Mesendoderm (in vitro differentiated cells): ENCODE data around the gene ARHGAP26.

ENCODE experiments used
- DNase-seq: peaks from one replicate; pipeline ENCODE4 v3.0.0; 2013
- H2AK5ac ChIP-seq: 2 replicates; pipeline ENCODE4 v1.6.1; 2013; ENCODE audit warnings: low read length, inconsistent platforms
- H2BK120ac ChIP-seq: 2 replicates; pipeline ENCODE4 v1.6.1; 2013; ENCODE audit warnings: low read depth, mild to moderate bottlenecking, low read length, moderate library complexity, mixed read lengths
- H2BK15ac ChIP-seq: replicated peaks from 2 replicates; pipeline ENCODE4 v1.6.1; 2013; ENCODE audit warnings: low read depth, mild to moderate bottlenecking, moderate library complexity
- H2BK5ac ChIP-seq: 2 replicates; pipeline ENCODE4 v1.6.1; 2013; ENCODE audit warnings: low read length, inconsistent platforms
- H3K18ac ChIP-seq: 2 replicates; pipeline ENCODE4 v1.6.1; 2013; ENCODE audit warnings: mild to moderate bottlenecking, low read length, mixed read lengths
- H3K23ac ChIP-seq: one replicate; pipeline ENCODE4 v1.6.1; 2013; ENCODE audit warnings: low read length
- H3K27ac ChIP-seq: 2 replicates; pipeline ENCODE4 v1.5.1; 2013; ENCODE audit warnings: low read depth, mild to moderate bottlenecking, inconsistent platforms, low read length, moderate library complexity
- H3K27me3 ChIP-seq: 2 replicates; pipeline ENCODE4 v1.6.1; 2013; ENCODE audit warnings: low read length, control low read depth, mild to moderate bottlenecking, inconsistent platforms; ENCODE audit not compliant: insufficient read depth, poor library complexity
- H3K36me3 ChIP-seq: 2 replicates; pipeline ENCODE4 v1.6.1; 2013; ENCODE audit warnings: low read length, inconsistent platforms; ENCODE audit not compliant: control insufficient read depth, insufficient read depth
- H3K4ac ChIP-seq: one replicate; pipeline ENCODE4 v1.6.1; 2013; ENCODE audit warnings: low read depth, mild to moderate bottlenecking, low read length, moderate library complexity
- H3K4me1 ChIP-seq: 2 replicates; pipeline ENCODE4 v1.6.1; 2013; ENCODE audit warnings: low read depth, low read length, inconsistent platforms; ENCODE audit not compliant: control insufficient read depth
- H3K4me2 ChIP-seq: 2 replicates; pipeline ENCODE4 v1.6.1; 2013; ENCODE audit warnings: low read length
- H3K4me3 ChIP-seq: 2 replicates; pipeline ENCODE4 v1.5.1; 2013; ENCODE audit warnings: mild to moderate bottlenecking, low read length
- H3K56ac ChIP-seq: one replicate; pipeline ENCODE4 v1.6.1; 2013; ENCODE audit warnings: low read length
- H3K79me1 ChIP-seq: 2 replicates; pipeline ENCODE4 v1.6.1; 2013; ENCODE audit warnings: low read length, inconsistent platforms
- H3K79me2 ChIP-seq: 2 replicates; pipeline ENCODE4 v1.6.1; 2013; ENCODE audit warnings: mild to moderate bottlenecking, low read length; ENCODE audit not compliant: control insufficient read depth, insufficient read depth
- H3K9ac ChIP-seq: 2 replicates; pipeline ENCODE4 v1.6.1; 2013; ENCODE audit warnings: low read length, inconsistent platforms
- H4K5ac ChIP-seq: one replicate; pipeline ENCODE4 v1.6.1; 2013; ENCODE audit warnings: low read length
- H4K8ac ChIP-seq: one replicate; pipeline ENCODE4 v1.6.1; 2013; ENCODE audit warnings: low read depth, mild to moderate bottlenecking, control low read depth, low read length, moderate library complexity
- WGBS: extraction: QIAGEN DNeasy Blood & Tissue Kit; methylation state at CpG from one replicate; pipeline ENCODE4 v1.1.7; 2013; ENCODE audit warnings: low lambda C conversion rate, missing lambda C conversion rate; ENCODE audit not compliant: insufficient coverage; ENCODE audit errors: extremely low coverage; 5-methylcytosine and 5-hydroxymethylcytosine counted together

ARHGAP26 gene

GRCh38 chr5:142725231-142726187 lies 44.7 kb upstream of the ARHGAP26 start:
- no peak overlapping the region for H3K4me3 ChIP-seq
- no peak overlapping the region for H3K4me2 ChIP-seq
- H3K79me2 ChIP-seq: no peaks in the 10 kb centered on the region
- no peak overlapping the region for H4K8ac ChIP-seq
- no peak overlapping the region for H3K23ac ChIP-seq
- DNase-seq: no peak
- H2AK5ac ChIP-seq: no peak overlapping the region
- no peaks in the 10 kb centered on the region for H3K27me3 ChIP-seq
- WGBS: no CpG with 5 or more reads among the region's 4 CpGs
- H3K4me1 ChIP-seq: no peaks in the 10 kb centered on the region
- H3K4ac ChIP-seq: no peak overlapping the region
- H3K9ac ChIP-seq: no peak overlapping the region
- no peak overlapping the region for H2BK5ac ChIP-seq
- H2BK15ac ChIP-seq: no peak overlapping the region
- no peak overlapping the region for H3K18ac ChIP-seq
- no peak overlapping the region for H3K27ac ChIP-seq
- no peak overlapping the region for H3K56ac ChIP-seq
- H3K36me3 ChIP-seq: no peaks in the 10 kb centered on the region
- H3K79me1 ChIP-seq: no peaks in the 10 kb centered on the region
- no peak overlapping the region for H4K5ac ChIP-seq
- no peak overlapping the region for H2BK120ac ChIP-seq

- no peaks in the 10 kb centered on the region for H3K36me3 ChIP-seq
- H2BK120ac ChIP-seq: no peak overlapping the region
- WGBS: no CpG with 5 or more reads among the region's 2 CpGs
- H3K79me2 ChIP-seq: no peaks in the 10 kb centered on the region
- no peak overlapping the region for H2AK5ac ChIP-seq
- DNase-seq: peak; percentile 40
- H3K4me3 ChIP-seq: no peak overlapping the region
- no peaks in the 10 kb centered on the region for H3K27me3 ChIP-seq
- H3K9ac ChIP-seq: no peak overlapping the region
- H3K18ac ChIP-seq: no peak overlapping the region
- no peak overlapping the region for H3K23ac ChIP-seq
- no peak overlapping the region for H3K56ac ChIP-seq
- H4K5ac ChIP-seq: no peak overlapping the region
- H4K8ac ChIP-seq: no peak overlapping the region
- H3K27ac ChIP-seq: no peak overlapping the region
- H3K4me1 ChIP-seq: no peaks in the 10 kb centered on the region
- H2BK5ac ChIP-seq: no peak overlapping the region
- no peaks in the 10 kb centered on the region for H3K79me1 ChIP-seq
- no peak overlapping the region for H2BK15ac ChIP-seq
- no peak overlapping the region for H3K4me2 ChIP-seq
- no peak overlapping the region for H3K4ac ChIP-seq
Measured at GRCh38 chr5:142726188-142726731, 43.9 kb upstream of the ARHGAP26 start.

GRCh38 chr5:142727735-142728047 lies 42.5 kb upstream of the ARHGAP26 start:
- H3K4me1 ChIP-seq: no peaks in the 10 kb centered on the region
- no peak overlapping the region for H3K27ac ChIP-seq

GRCh38 chr5:142735323-142736246 lies 34.6 kb upstream of the ARHGAP26 start:
- Histone ChIP-seq H4K5ac (no peak overlapping the region), H3K79me1 (no peaks in the 10 kb centered on the region), H3K4me1 (peaks cover 5% of the 10 kb centered on the region), H3K79me2 (no peaks in the 10 kb centered on the region), H4K8ac (no peak overlapping the region), H2BK120ac (no peak overlapping the region), H3K36me3 (no peaks in the 10 kb centered on the region), H2BK15ac (no peak overlapping the region), H2BK5ac (no peak overlapping the region), H3K56ac (peak overlapping the region; percentile 27), H3K4me2 (no peak overlapping the region), H3K23ac (no peak overlapping the region), H3K18ac (no peak overlapping the region), H3K4me3 (no peak overlapping the region), H2AK5ac (no peak overlapping the region), H3K27me3 (no peaks in the 10 kb centered on the region), H3K4ac (no peak overlapping the region), H3K9ac (no peak overlapping the region), H3K27ac (no peak overlapping the region)
- no CpG with 5 or more reads among the region's 8 CpGs for WGBS
- DNase-seq: no peak

More at GRCh38 chr5:142727735-142728047, 42.5 kb upstream of the ARHGAP26 start:
- WGBS: no CpG with 5 or more reads among the region's 2 CpGs
- DNase-seq: no peak
- Histone ChIP-seq H3K4me3 (no peak overlapping the region), H3K18ac (no peak overlapping the region), H2BK120ac (no peak overlapping the region), H3K79me2 (no peaks in the 10 kb centered on the region), H3K4ac (no peak overlapping the region), H2AK5ac (no peak overlapping the region), H3K9ac (no peak overlapping the region), H2BK5ac (no peak overlapping the region), H4K8ac (no peak overlapping the region), H3K23ac (no peak overlapping the region), H3K56ac (no peak overlapping the region), H3K79me1 (no peaks in the 10 kb centered on the region), H3K4me2 (no peak overlapping the region), H2BK15ac (no peak overlapping the region), H3K27me3 (no peaks in the 10 kb centered on the region), H4K5ac (no peak overlapping the region), H3K36me3 (no peaks in the 10 kb centered on the region)

- H3K18ac ChIP-seq: no peak overlapping the region
- H3K4ac ChIP-seq: no peak overlapping the region
- H3K79me1 ChIP-seq: no peaks in the 10 kb centered on the region
- no peak overlapping the region for H3K4me2 ChIP-seq
- no peak overlapping the region for H3K56ac ChIP-seq
- H2AK5ac ChIP-seq: no peak overlapping the region
- WGBS: no CpG with 5 or more reads among the region's 7 CpGs
- no peak for DNase-seq
- no peak overlapping the region for H4K8ac ChIP-seq
- no peaks in the 10 kb centered on the region for H3K79me2 ChIP-seq
- no peak overlapping the region for H3K23ac ChIP-seq
- no peak overlapping the region for H3K27ac ChIP-seq
- no peak overlapping the region for H4K5ac ChIP-seq
- H2BK5ac ChIP-seq: no peak overlapping the region
- no peak overlapping the region for H2BK120ac ChIP-seq
- no peak overlapping the region for H3K9ac ChIP-seq
- no peak overlapping the region for H2BK15ac ChIP-seq
- peaks cover 5% of the 10 kb centered on the region for H3K4me1 ChIP-seq
- H3K27me3 ChIP-seq: no peaks in the 10 kb centered on the region
- no peak overlapping the region for H3K4me3 ChIP-seq
- H3K36me3 ChIP-seq: no peaks in the 10 kb centered on the region
Measured at GRCh38 chr5:142736247-142736632, 33.9 kb upstream of the ARHGAP26 start.
